GM21423 (cell line): ENCODE results near the gene MED31.
"Not testable (repeated sequence)": the region's sequence is repeated elsewhere in the genome, so short reads cannot be mapped to it uniquely, and the experiment has no call there.

Experiments used
- ATAC-seq: cut with Tn5 transposase; IDR thresholded peaks from one replicate; pipeline ENCODE4 v1.9.1; 2021; ENCODE audit warnings: mild to moderate bottlenecking, moderate library complexity; ENCODE audit not compliant: unreplicated experiment

MED31 gene

DNA sequence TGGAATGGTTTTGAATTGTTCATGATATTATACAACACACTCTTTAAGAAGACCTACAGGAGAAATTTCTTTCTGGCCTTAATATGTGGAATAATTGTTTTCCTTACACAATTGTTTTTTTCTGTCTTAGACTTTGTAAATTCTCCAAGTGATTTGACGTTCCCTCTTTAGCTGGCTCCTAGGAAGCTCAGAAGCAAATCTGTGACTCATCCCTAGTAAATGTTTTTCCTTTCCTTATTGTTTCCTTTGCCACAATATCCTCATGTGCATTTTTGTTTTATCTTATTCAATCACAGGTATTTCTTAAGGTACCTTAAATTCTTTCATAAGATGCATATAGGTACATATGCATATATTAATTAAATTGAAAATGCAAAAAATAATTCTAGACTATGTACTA, 24.4 kb downstream of the MED31 start:
- no peak for ATAC-seq

DNA sequence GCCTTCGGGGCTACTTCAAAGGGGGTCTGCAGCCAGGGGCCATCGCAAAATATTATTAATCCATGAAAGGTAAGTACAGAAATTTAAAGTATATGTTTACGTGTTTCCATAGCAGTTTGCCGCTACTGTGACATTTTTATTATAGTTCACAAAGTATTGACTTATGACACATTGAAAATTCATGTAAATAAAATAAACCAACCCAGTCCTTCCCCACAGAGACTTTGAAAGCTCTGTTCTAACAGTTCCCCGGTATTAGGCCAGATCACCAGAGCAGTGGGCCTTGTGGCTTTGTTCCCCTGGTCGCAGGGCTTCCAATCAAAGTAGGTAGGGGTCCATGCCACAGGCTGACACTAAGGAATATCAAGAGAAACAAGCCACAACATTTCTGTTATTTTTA, 24.8 kb downstream of the MED31 start:
- no peak for ATAC-seq

DNA sequence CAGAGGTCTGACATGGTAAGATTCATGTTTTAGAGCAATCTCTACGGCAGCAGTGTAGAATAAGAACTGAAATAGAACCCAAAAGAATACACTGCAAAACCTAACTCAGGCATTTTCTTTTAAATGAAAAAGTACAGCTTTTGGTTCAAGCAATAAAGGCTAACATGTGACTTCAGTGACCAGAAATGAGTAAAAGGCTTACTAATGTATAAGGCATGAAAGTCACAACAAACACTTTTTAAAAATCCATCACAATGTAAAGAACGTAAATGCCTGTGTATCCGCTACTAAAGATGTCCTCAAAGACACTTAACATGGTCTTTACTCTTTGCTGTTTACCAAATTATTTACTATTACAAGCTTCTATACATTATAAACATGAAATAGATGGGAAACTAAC, 27.5 kb downstream of the MED31 start:
- ATAC-seq, result no peak

DNA sequence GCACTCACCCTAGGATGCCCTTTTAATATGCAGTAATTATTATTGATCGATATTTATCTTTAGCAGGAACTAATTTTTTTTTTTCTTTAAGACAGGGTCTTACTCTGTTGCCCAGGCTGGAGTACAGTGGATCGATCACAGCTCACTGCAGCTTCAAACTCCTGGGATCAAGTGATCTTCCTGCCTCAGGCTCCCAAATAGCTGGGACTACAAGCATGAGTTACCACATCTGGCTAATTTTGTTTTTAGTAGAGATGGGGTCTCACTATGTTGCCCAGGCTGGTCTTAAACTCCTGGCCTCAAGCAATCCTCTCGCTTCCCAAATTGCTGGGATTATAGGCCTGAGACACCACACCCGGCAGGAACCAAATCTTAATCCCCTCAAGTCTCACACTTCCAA, 40.2 kb downstream of the MED31 start:
- no peak for ATAC-seq

DNA sequence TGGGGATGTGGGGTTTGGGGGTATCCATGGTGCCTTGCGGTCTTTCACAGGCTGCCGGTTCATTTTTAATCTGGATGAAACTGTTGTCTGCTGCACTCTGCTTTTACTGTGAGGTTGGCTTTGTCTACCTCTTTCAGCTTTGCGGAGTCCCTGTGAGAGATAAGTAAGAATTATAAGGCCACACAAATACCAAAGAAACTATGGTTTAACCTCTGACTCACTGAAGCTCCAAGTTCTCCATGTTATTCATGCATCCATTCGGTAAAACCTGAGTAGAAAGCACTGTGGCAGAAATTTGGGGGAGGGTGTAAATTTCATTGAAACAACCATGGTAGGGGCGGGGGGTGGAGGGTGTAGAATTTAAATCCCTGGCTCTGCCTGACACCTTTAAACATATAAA, 41.4 kb downstream of the MED31 start:
- ATAC-seq, result no peak

DNA sequence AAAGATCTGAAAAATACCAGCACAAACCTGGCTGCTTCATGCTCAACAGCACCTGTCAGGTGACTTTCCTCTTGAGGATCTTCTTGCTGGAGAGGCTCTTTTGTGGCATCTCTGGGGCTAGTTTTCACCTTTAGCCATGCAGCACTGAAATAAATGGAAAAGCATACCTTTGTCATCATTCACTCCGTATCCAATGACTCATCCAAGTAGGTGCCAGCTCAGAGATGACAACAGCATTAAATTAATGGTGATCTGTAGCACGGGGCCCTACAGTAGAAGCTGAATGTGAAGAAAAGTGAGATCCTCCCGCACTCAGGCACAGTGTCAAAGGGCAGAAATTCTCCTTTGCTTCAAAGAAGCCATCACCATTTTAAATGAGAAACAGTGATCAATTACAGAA, 43.1 kb downstream of the MED31 start:
- ATAC-seq, result no peak

DNA sequence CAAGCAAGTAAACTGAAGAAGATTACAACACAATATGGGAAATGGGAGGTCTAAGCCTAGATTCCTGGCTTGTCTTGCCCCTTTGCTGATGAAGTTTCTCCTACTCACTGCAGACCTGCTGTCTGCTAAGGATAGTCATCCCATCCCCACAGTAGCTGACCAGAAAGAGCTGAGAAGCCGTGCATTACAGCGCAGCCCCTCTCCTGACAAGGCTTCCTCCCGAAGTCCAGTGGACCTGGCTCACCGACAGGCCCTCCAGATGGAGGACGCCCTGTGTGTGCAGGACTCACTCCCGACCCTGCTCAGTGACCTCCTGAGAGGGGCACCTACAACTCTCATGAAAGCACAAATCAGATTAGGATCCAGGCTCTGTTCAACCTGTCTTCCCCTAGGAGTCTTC, 46.3 kb downstream of the MED31 start:
- ATAC-seq, result no peak

DNA sequence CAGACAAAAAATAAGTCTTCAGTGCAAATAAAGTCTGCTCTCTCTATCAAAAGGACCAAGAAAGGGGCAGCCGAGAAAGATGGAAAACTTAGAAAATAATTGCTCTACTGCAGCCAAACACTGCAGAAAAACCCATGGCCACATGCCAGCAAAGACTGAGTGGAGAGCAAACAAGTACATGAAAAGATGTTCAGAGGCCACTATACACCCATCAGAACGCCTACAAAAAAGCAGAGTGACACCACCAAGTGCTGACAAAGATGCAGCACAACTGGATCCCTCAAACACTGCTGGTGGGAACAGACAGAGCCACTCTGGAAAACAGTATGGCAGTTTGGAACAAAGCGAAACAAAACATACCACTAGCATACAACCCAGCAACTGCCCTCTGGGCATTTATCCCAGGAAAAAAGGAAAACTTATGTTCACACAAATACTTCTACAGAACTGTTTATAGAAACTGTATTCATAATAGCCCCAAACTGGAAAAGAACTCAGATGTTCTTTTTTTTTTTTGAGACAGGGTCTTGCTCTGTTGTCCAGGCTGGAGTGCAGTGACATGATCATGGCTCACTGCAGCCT, 47.6 kb downstream of the MED31 start:
- no peak for ATAC-seq

DNA sequence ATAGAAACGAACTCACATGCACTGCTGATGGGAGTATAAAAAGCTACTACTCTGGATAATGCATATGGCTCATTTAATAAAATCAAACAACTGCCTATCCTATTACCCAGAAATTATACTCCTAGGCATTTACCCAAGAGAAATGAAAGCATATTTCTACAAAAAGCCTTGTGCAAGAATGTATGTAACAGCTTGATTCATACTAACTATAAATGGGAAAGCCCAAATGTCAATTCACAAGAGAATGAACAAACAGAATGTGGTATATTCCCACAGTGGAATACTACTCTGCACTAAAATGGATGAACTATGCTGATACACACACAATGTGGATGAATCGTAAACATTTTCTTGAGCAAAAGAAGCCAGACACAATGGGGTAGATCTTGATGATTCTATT, 49.3 kb downstream of the MED31 start:
- ATAC-seq, result no peak

DNA sequence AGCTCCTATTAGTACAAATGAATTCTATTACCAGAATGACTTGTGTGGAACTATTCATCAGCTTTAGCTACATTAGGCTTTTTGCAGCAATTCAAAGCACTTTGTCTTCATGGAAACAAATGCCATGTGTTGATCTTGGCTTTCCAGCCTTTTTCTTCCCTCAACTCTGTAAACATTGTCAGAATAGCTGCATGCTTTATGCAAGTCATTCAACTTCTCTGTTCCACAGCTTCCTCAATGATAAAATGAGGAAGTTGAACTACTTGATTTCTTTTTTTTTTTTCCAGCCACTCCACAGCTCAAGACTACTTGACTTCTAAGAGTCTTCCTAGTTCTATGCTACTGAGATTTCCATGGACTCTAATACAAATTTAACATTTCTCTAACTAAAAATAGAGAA, 52.0 kb downstream of the MED31 start:
- ATAC-seq, result no peak

DNA sequence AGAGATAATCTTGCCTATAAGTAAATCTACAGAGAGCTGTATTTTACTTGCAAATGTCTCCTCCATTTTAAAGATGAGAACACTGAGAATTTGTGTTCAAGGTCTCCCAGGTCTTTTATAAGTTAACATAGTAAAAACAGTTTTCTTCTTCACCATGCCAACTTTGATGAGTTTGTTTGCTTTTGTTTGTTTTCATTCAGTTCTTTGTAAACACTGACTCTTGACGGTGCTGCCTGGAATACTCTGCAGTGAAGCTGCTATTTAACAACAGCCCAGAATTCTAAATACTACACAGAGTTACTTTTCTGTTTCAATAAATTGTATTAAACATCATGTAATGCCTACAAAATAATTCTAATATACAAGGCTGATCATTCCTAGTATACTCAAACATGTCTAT, 53.7 kb downstream of the MED31 start:
- no peak for ATAC-seq

DNA sequence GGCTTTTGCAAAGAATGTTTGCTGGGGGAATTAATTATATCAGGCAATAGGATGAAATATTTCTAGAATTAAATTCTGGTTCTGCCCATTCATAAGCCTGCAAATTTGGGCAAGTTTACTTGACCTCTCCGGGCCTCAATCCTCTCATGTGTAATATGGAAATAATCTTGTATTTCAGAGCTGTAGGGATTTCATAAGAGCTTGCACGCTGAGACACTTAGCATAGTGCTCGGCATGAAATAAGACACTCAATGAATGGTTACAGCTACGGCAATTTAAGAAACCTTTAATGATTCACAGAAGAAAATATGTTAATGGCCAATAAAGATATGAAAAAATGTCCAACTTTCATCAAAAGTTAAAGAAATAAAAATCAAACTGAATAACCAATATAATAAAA, 54.5 kb downstream of the MED31 start:
- ATAC-seq, result no peak

DNA sequence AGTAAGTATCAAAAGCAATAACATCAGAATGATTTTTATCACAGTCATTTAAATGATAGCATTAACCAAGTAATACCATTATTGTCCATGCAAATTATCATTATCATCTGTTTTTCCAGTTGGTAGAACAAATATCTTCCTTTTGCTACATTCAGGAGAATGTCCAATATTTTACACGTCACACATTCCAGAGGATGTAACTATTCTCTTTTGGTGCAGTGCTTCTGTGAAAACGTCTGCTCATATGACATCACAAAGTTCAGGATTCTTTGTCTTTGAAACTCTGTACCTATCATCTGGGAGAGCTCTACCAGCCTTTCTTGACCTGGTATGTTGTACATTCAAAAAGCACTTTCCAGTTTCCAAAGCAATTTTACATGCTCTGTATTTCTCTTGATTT, 54.9 kb downstream of the MED31 start:
- no peak for ATAC-seq

DNA sequence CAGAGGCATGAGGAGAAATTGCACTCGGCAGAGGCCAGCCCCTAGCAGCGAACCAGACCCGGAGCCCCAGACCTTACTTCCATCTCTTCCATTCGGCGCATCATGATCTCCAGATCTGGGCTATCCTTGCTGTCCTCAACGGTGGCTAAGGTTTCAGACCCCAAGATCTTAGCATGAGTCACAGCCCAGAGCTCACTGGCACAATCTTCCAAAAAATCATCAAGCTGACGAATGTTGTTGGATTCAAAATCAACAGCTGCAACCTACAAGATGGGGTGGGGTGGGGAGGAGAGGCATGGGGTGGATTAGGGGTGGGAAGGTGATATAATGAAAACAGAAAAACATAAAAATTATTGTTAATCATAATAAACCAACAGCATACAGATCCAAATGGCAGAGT, 55.3 kb downstream of the MED31 start:
- no peak for ATAC-seq

DNA sequence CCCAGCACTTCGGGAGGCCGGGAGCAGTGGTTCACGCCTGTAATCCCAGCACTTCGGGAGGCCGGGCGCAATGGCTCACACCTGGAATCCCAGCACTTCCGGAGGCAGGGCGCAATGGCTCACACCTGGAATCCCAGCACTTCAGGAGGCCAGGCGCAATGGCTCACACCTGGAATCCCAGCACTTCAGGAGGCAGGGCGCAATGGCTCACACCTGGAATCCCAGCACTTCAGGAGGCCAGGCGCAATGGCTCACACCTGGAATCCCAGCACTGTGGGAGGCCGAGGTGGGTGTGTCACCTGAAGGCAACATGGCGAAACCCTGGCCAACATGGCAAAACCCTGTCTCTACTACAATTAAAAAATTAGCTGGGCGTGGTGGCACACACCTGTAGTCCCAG, 58.0 kb downstream of the MED31 start:
- ATAC-seq, result not testable (repeated sequence)
